ENCODE data around the gene ZC3H7A. TPM values are rescaled to one million over a fixed set of nuclear protein-coding genes. Genes with fewer than 3 reads are reported as not detected.

ZC3H7A gene
- total and polyA plus RNA-seq, 9 of the 15 experiments (the other 6 are each of a cell fraction or from before 2014, with no cell fraction given), result 19.8 to 49.1 (median 28.2) TPM

GRCh38 chr16:11734025-11734652 is 62.9 kb downstream of the ZC3H7A start (continued):
- TF ChIP-seq CLOCK (CRISPR knock-in tag; IDR thresholded peaks at IDR 0.05; ENCODE audit: borderline replicate concordance), result no peak

- no peak overlapping the region for H3K4me3 ChIP-seq
- no peak overlapping the region for H3K27ac ChIP-seq (ENCODE audit: extremely low read depth, low read depth, low read length)
- CTCF ChIA-PET (ENCODE audit: low intra/inter-chr PET ratio), result no interaction called here
- intact Hi-C loops (cut with micrococcal nuclease) (no loop called here), in situ Hi-C loops (cut with MboI) (no loop called here)
- H3K9me1 ChIP-seq (ENCODE audit: control insufficient read depth, insufficient read depth, low read length), result no peaks in the 10 kb centered on the region
- H3K4me2 ChIP-seq (ENCODE audit: insufficient read depth, low read length), result no peak overlapping the region
- peaks cover 0 to 14% of the 10 kb centered on the region in 2 experiments; a peak in 3 of 5 replicates for H3K4me1 ChIP-seq (replicated peaks in 1 of 2; ENCODE audit: control insufficient read depth in 2 of 2, insufficient read depth in 2 of 2, low read length in 2 of 2)
- no peaks in the 10 kb centered on the region for H3K9me3 ChIP-seq (replicated peaks; ENCODE audit: control insufficient read depth, insufficient read depth, low read depth, low read length)
- ATAC-seq (no peak), FAIRE-seq (no peak), DNase-seq (ENCODE audit: extremely low read depth in 1 of 4, low spot score in 3 of 4) (no peak)
- peaks cover 9% of the 10 kb centered on the region; the same call in 2 of the 3 replicates for H3K79me2 ChIP-seq (ENCODE audit: control insufficient read depth, insufficient read depth, low read length)
- no peak for TF ChIP-seq CREM (IDR thresholded peaks at IDR 0.05; ENCODE audit: low read depth)
- no peak for TF ChIP-seq IFI16 (CRISPR knock-in tag; IDR thresholded peaks at IDR 0.05)
- no peak for TF ChIP-seq NR2C1 (IDR thresholded peaks at IDR 0.05)
- no peak for TF ChIP-seq NR2C1 (tag; IDR thresholded peaks at IDR 0.05)
- TF ChIP-seq HDAC3 (IDR thresholded peaks at IDR 0.05; ENCODE audit: borderline replicate concordance, partially characterized antibody), result no peak
- H4K20me1 ChIP-seq (replicated peaks; ENCODE audit: control insufficient read depth, insufficient read depth, low read length), result peaks cover 9% of the 10 kb centered on the region
- H3K27me3 ChIP-seq (ENCODE audit: control insufficient read depth in 2 of 2, insufficient read depth in 2 of 2, low read length in 2 of 2), result no peaks in the 10 kb centered on the region
- POLR2A ChIA-PET, result interaction anchor here (1.2 to 2.3 kb wide), 3 partner anchors 10 to 12 kb away, joined by 5 to 16 read pairs (median 10); partner anchors contain the start of gene TXNDC11
- no peak overlapping the region for H2AFZ ChIP-seq (ENCODE audit: low read depth, low read length)
- 83% methylated on average over 3 of the region's 3 CpGs for WGBS (ENCODE audit: insufficient coverage, low coverage, missing lambda C conversion rate)
- no peak overlapping the region for H3K9ac ChIP-seq (ENCODE audit: insufficient read depth in 1 of 2, low read depth in 2 of 2, low read length in 2 of 2)
- peaks cover 92% of the 10 kb centered on the region for H3K36me3 ChIP-seq (ENCODE audit: control insufficient read depth, insufficient read depth, low read length)
- no TSS peak for BruUV-seq (replicated peaks)
These were observed 65.8 kb downstream of the ZC3H7A start for GRCh38 chr16:11731222-11731621.
